ENCODE data around the gene GPS2. TPM values are rescaled to one million over a fixed set of nuclear protein-coding genes. Genes with fewer than 3 reads are reported as not detected.
A peak's percentile ranks its signal among the peaks of the same experiment; 100 is the strongest.

Gene GPS2
- total RNA-seq: 24.5 TPM

DNA sequence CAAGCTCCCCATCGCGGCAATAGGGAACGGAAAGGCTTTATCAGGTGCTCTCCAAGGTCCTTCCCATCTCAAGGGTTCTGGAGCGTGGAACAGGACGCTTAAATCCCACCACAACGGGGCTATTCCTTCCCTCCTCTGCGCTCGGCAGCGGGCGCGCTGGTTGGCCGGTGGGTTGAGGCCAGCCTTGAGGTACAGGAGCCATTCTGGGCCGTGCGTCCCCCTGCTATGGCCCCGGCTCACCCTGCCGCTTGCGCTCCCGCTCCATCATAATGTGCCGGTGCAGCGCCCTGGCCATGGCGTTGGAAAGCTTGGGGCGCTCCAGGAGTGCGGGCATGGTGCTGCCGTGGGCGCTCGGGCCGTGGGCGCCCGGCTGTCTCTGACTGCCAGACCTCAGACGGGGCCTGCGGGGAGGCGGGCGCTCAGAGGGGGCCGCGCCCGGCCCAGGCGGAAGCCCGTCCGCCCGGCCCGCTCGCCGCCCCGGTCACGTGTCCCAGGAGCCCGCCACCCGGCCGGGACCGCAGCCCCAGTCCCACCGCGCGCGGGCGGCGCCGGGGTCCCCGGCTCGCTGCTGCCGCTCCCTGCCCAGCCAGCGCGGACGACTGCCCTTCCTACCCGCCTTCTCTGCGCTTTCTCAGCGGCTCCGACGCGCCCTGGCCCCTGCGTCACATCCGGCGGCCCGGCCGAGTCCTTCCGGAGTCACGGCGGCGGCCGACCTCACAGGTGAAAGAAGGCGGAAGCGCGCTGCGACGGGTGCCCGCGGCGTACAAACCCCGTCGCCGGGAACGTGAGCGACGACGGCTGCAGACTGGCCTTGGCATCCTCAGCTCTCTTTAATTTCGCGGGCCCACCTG lies at the start of gene GPS2:
Gene GPS2 (minus strand): TSS at position 642 of the 851 bp plus-strand sequence. CDS start 308 bp downstream, at position 334.
- Histone ChIP-seq H3K27ac (ENCODE audit: low read depth, low read length) (peak within 1 kb of the TSS; percentile 89), H3K4me1 (ENCODE audit: control insufficient read depth in 3 of 3, insufficient read depth in 3 of 3, low read length in 3 of 3) (peaks cover 45 to 54% (median 49%) of the 10 kb centered on the region in 3 donors), H3K4me3 (ENCODE audit: low read length in 3 of 3) (peak within 1 kb of the TSS; percentile 83 to 97 (median 92)), H3K9ac (ENCODE audit: low read depth in 1 of 3, low read length in 3 of 3) (peak within 1 kb of the TSS; percentile 83 to 93 (median 88)), H3K27me3 (ENCODE audit: control insufficient read depth in 3 of 3, insufficient read depth in 3 of 3, low read length in 3 of 3) (no peaks in the 10 kb centered on the region), H3K9me3 (ENCODE audit: control insufficient read depth in 3 of 3, low read length in 3 of 3) (no peaks in the 10 kb centered on the region), H3K36me3 (ENCODE audit: control insufficient read depth in 3 of 3, insufficient read depth in 3 of 3, low read length in 3 of 3) (peaks cover 64 to 74% (median 70%) of the 10 kb centered on the region in 3 donors)

- no peaks in the 10 kb centered on the region for H3K9me3 ChIP-seq (ENCODE audit: control insufficient read depth in 3 of 3, low read length in 3 of 3)
- H3K27me3 ChIP-seq (ENCODE audit: control insufficient read depth in 3 of 3, insufficient read depth in 3 of 3, low read length in 3 of 3): no peaks in the 10 kb centered on the region
- no peaks in the 10 kb centered on the region for H3K36me3 ChIP-seq (ENCODE audit: control insufficient read depth in 3 of 3, insufficient read depth in 3 of 3, low read length in 3 of 3)
- H3K27ac ChIP-seq (ENCODE audit: low read depth, low read length): no peak overlapping the region
- H3K4me3 ChIP-seq (ENCODE audit: low read length in 3 of 3): no peak overlapping the region
- no peaks in the 10 kb centered on the region for H3K4me1 ChIP-seq (ENCODE audit: control insufficient read depth in 3 of 3, insufficient read depth in 3 of 3, low read length in 3 of 3)
- no peak overlapping the region for H3K9ac ChIP-seq (ENCODE audit: low read depth in 1 of 3, low read length in 3 of 3)
Observed at GRCh38 chr17:7363311-7363710, 48.2 kb upstream of the GPS2 start.

DNA sequence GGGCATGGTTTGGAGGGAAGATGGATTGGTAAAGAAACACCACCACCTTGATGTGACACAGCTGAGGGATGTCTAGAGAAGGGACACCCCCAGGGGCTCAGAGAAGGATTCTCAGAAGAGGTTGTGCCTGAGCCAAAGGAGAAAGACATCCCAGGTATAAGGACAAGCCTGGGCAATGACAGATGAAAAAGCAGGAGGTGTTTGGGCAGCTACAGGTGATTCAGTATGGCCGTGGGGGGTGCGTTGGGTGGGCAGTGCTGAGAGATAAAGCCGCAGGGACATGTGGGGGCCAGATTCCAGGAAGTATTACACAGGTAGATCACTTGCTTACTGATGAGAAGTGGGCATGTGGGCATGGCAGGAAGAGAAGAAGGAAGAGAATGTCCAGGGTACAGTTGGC lies 46.7 kb upstream of the GPS2 start:
- Histone ChIP-seq H3K4me3 (ENCODE audit: low read length in 3 of 3) (no peak overlapping the region), H3K36me3 (ENCODE audit: control insufficient read depth in 3 of 3, insufficient read depth in 3 of 3, low read length in 3 of 3) (no peaks in the 10 kb centered on the region), H3K4me1 (ENCODE audit: control insufficient read depth in 3 of 3, insufficient read depth in 3 of 3, low read length in 3 of 3) (peaks cover 3 to 8% (median 4%) of the 10 kb centered on the region in 3 donors), H3K9ac (ENCODE audit: low read depth in 1 of 3, low read length in 3 of 3) (no peak overlapping the region), H3K27ac (ENCODE audit: low read depth, low read length) (no peak overlapping the region), H3K9me3 (ENCODE audit: control insufficient read depth in 3 of 3, low read length in 3 of 3) (no peaks in the 10 kb centered on the region), H3K27me3 (ENCODE audit: control insufficient read depth in 3 of 3, insufficient read depth in 3 of 3, low read length in 3 of 3) (no peaks in the 10 kb centered on the region)

- Histone ChIP-seq H3K4me1 (ENCODE audit: control insufficient read depth in 3 of 3, insufficient read depth in 3 of 3, low read length in 3 of 3) (peaks cover 24 to 50% (median 32%) of the 10 kb centered on the region in 3 donors), H3K9me3 (ENCODE audit: control insufficient read depth in 3 of 3, low read length in 3 of 3) (no peaks in the 10 kb centered on the region), H3K27me3 (ENCODE audit: control insufficient read depth in 3 of 3, insufficient read depth in 3 of 3, low read length in 3 of 3) (no peaks in the 10 kb centered on the region), H3K4me3 (ENCODE audit: low read length in 3 of 3) (no peak overlapping the region), H3K9ac (ENCODE audit: low read depth in 1 of 3, low read length in 3 of 3) (peak overlapping the region in 1 of 3 donors; percentile 45), H3K36me3 (ENCODE audit: control insufficient read depth in 3 of 3, insufficient read depth in 3 of 3, low read length in 3 of 3) (no peaks in the 10 kb centered on the region), H3K27ac (ENCODE audit: low read depth, low read length) (peak overlapping the region; percentile 11)
Observed at GRCh38 chr17:7357381-7357780, 42.2 kb upstream of the GPS2 start.

- Histone ChIP-seq H3K27ac (ENCODE audit: low read depth, low read length) (peak overlapping the region; percentile 41), H3K9ac (ENCODE audit: low read depth in 1 of 3, low read length in 3 of 3) (peak overlapping the region in 2 of 3 donors; percentile 39 to 40), H3K36me3 (ENCODE audit: control insufficient read depth in 3 of 3, insufficient read depth in 3 of 3, low read length in 3 of 3) (no peaks in the 10 kb centered on the region), H3K4me1 (ENCODE audit: control insufficient read depth in 3 of 3, insufficient read depth in 3 of 3, low read length in 3 of 3) (peaks cover 25 to 51% (median 33%) of the 10 kb centered on the region in 3 donors), H3K9me3 (ENCODE audit: control insufficient read depth in 3 of 3, low read length in 3 of 3) (no peaks in the 10 kb centered on the region), H3K27me3 (ENCODE audit: control insufficient read depth in 3 of 3, insufficient read depth in 3 of 3, low read length in 3 of 3) (no peaks in the 10 kb centered on the region), H3K4me3 (ENCODE audit: low read length in 3 of 3) (no peak overlapping the region)
Observed at GRCh38 chr17:7356756-7357155, 41.6 kb upstream of the GPS2 start.

DNA sequence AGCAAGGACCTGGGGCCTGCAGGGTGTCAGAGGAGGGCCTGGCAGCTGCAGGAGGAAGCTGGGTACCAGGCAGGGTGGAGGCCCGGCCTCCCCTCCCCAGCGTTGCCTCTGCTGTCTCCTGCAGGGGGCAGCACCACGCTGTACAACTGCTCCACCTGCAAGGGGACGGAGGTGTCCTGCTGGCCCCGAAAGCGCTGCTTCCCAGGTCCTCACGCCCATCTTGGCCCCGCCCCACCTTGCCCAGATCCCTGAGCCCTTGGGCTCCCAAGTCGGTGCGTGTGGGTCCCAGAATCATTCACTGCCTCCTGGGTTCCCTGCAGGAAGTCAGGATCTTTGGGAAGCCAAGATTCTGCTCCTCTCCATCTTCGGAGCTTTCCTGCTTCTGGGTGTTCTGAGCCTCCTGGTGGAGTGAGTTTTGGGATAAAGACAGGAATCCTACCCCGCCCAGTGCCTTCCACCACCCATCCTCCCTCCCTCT lies 41.0 kb upstream of the GPS2 start:
- peaks cover 25 to 53% (median 36%) of the 10 kb centered on the region in 3 donors for H3K4me1 ChIP-seq (ENCODE audit: control insufficient read depth in 3 of 3, insufficient read depth in 3 of 3, low read length in 3 of 3)
- no peaks in the 10 kb centered on the region for H3K36me3 ChIP-seq (ENCODE audit: control insufficient read depth in 3 of 3, insufficient read depth in 3 of 3, low read length in 3 of 3)
- no peaks in the 10 kb centered on the region for H3K9me3 ChIP-seq (ENCODE audit: control insufficient read depth in 3 of 3, low read length in 3 of 3)
- H3K4me3 ChIP-seq (ENCODE audit: low read length in 3 of 3): no peak overlapping the region
- H3K9ac ChIP-seq (ENCODE audit: low read depth in 1 of 3, low read length in 3 of 3): peak overlapping the region in 1 of 3 donors; percentile 40
- no peaks in the 10 kb centered on the region for H3K27me3 ChIP-seq (ENCODE audit: control insufficient read depth in 3 of 3, insufficient read depth in 3 of 3, low read length in 3 of 3)
- H3K27ac ChIP-seq (ENCODE audit: low read depth, low read length): peak overlapping the region; percentile 41

GRCh38 chr17:7355573-7355972 lies 40.4 kb upstream of the GPS2 start:
- Histone ChIP-seq H3K9me3 (ENCODE audit: control insufficient read depth in 3 of 3, low read length in 3 of 3) (no peaks in the 10 kb centered on the region), H3K4me1 (ENCODE audit: control insufficient read depth in 3 of 3, insufficient read depth in 3 of 3, low read length in 3 of 3) (peaks cover 25 to 58% (median 40%) of the 10 kb centered on the region in 3 donors), H3K9ac (ENCODE audit: low read depth in 1 of 3, low read length in 3 of 3) (no peak overlapping the region), H3K36me3 (ENCODE audit: control insufficient read depth in 3 of 3, insufficient read depth in 3 of 3, low read length in 3 of 3) (no peaks in the 10 kb centered on the region), H3K4me3 (ENCODE audit: low read length in 3 of 3) (no peak overlapping the region), H3K27me3 (ENCODE audit: control insufficient read depth in 3 of 3, insufficient read depth in 3 of 3, low read length in 3 of 3) (no peaks in the 10 kb centered on the region), H3K27ac (ENCODE audit: low read depth, low read length) (no peak overlapping the region)

GRCh38 chr17:7355053-7355452 lies 39.9 kb upstream of the GPS2 start, which contains the start of gene TMEM95:
Gene TMEM95, plus strand, starts transcription at chr17:7355156. Its CDS starts 49 bp downstream, at chr17:7355205.
- Histone ChIP-seq H3K36me3 (ENCODE audit: control insufficient read depth in 3 of 3, insufficient read depth in 3 of 3, low read length in 3 of 3) (no peaks in the 10 kb centered on the region), H3K9me3 (ENCODE audit: control insufficient read depth in 3 of 3, low read length in 3 of 3) (no peaks in the 10 kb centered on the region), H3K4me1 (ENCODE audit: control insufficient read depth in 3 of 3, insufficient read depth in 3 of 3, low read length in 3 of 3) (peaks cover 25 to 61% (median 43%) of the 10 kb centered on the region in 3 donors), H3K4me3 (ENCODE audit: low read length in 3 of 3) (peak within 1 kb of the TSS in 1 of 3 donors; percentile 40), H3K27me3 (ENCODE audit: control insufficient read depth in 3 of 3, insufficient read depth in 3 of 3, low read length in 3 of 3) (no peaks in the 10 kb centered on the region), H3K27ac (ENCODE audit: low read depth, low read length) (no peak within 1 kb of the TSS), H3K9ac (ENCODE audit: low read depth in 1 of 3, low read length in 3 of 3) (peak within 1 kb of the TSS in 2 of 3 donors; percentile 14 to 55)

DNA sequence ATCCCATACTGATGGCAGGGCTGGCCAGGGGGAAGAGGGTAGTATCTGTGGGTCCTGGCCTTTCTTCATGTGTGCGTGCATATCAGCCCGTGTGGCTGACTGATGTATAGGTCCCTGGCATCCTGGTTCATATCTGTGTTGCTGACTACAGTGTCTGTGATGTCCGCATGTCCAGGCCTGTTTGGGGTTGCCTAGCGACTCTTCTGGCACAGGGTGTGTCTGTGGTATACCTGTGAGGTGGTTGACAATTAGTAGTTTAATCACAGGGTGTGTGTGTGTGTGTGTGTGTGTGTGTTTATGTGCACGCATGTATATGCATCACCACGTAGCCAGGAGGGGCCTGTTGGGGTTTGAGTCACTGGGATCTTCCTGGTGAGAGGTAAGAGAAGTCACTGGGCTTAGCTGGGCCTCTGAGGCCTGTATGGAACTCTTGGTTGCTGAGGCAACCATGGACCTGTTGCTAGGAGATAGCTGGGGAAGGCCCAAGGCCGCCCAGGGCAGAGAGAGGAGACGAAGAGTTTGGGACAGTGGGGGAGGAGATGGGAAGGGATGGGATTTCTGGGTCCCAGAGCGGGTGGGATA lies 39.2 kb upstream of the GPS2 start:
- Histone ChIP-seq H3K4me1 (ENCODE audit: control insufficient read depth in 3 of 3, insufficient read depth in 3 of 3, low read length in 3 of 3) (peaks cover 31 to 68% (median 50%) of the 10 kb centered on the region in 3 donors), H3K9ac (ENCODE audit: low read depth in 1 of 3, low read length in 3 of 3) (peak overlapping the region in 1 of 3 donors; percentile 55), H3K27me3 (ENCODE audit: control insufficient read depth in 3 of 3, insufficient read depth in 3 of 3, low read length in 3 of 3) (no peaks in the 10 kb centered on the region), H3K36me3 (ENCODE audit: control insufficient read depth in 3 of 3, insufficient read depth in 3 of 3, low read length in 3 of 3) (no peaks in the 10 kb centered on the region), H3K9me3 (ENCODE audit: control insufficient read depth in 3 of 3, low read length in 3 of 3) (no peaks in the 10 kb centered on the region), H3K4me3 (ENCODE audit: low read length in 3 of 3) (peak overlapping the region in 1 of 3 donors; percentile 40), H3K27ac (ENCODE audit: low read depth, low read length) (no peak overlapping the region)
